ENCODE data around the gene RNF14.

GRCh38 chr5:141997358-141997960 lies 28.6 kb downstream of the RNF14 start:
- TF ChIP-seq CTCF (IDR thresholded peaks at IDR 0.05) (no peak), POLR2A (IDR thresholded peaks at IDR 0.05) (no peak)
